Measurements from ENCODE around the gene BRAP. TPM values are rescaled to one million over a fixed set of nuclear protein-coding genes. Genes with fewer than 3 reads are reported as not detected.
A peak's percentile ranks its signal among the peaks of the same experiment; 100 is the strongest.

The BRAP gene
- total and polyA plus RNA-seq, 2 donors (not counting 1 experiment from before 2014, with no cell fraction given), result 19.0 to 21.4 TPM

- Histone ChIP-seq H3K4me3 (replicated peaks in 1 of 4; ENCODE audit: control extremely low read depth in 1 of 4, insufficient read depth in 1 of 4, low read depth in 3 of 4, low read length in 4 of 4) (peak within 1 kb of the TSS; percentile 82 to 98 (median 94)), H3K79me2 (ENCODE audit: control insufficient read depth, insufficient read depth, low read length) (peaks cover 50% of the 10 kb centered on the region), H3K4me2 (ENCODE audit: extremely low read depth, insufficient read depth, low read length) (peak within 1 kb of the TSS; percentile 96), H3K9me3 (ENCODE audit: control insufficient read depth, insufficient read depth, low read depth, low read length) (no peaks in the 10 kb centered on the region), H3K27ac (ENCODE audit: insufficient read depth, low read length) (peak within 1 kb of the TSS; percentile 96), H3K36me3 (ENCODE audit: control insufficient read depth, insufficient read depth, low read length) (no peaks in the 10 kb centered on the region), H3K4me1 (ENCODE audit: control insufficient read depth, extremely low read depth, insufficient read depth, low read length) (peaks cover 3% of the 10 kb centered on the region), H3K9ac (ENCODE audit: insufficient read depth, low read length) (peak within 1 kb of the TSS; percentile 98), H4K20me1 (ENCODE audit: control insufficient read depth, extremely low read depth, insufficient read depth, low read length) (peaks cover 6% of the 10 kb centered on the region), H2AFZ (ENCODE audit: low read length) (peak within 1 kb of the TSS; percentile 71), H3K27me3 (ENCODE audit: control insufficient read depth, insufficient read depth, low read length) (no peaks in the 10 kb centered on the region)
- peak in 1 of 2 donors; percentile 68 for DNase-seq (ENCODE audit: low read depth in 2 of 2)
- no peak for TF ChIP-seq CTCF (conservative IDR thresholded peaks at IDR 0.05 in 1 of 2, IDR thresholded peaks at IDR 0.05 in 1 of 2; ENCODE audit: low read depth in 1 of 2, low read length in 2 of 2)
- TF ChIP-seq EZH2 (IDR thresholded peaks at IDR 0.05; ENCODE audit: low read length, missing control alignments), result no peak
Measured at GRCh38 chr12:111598637-111599452, 86.9 kb downstream of the BRAP start, which contains the start of gene ATXN2. Gene ATXN2 (minus strand): TSS chr12:111599315. CDS start chr12:111599034, 281 bp downstream.

DNA sequence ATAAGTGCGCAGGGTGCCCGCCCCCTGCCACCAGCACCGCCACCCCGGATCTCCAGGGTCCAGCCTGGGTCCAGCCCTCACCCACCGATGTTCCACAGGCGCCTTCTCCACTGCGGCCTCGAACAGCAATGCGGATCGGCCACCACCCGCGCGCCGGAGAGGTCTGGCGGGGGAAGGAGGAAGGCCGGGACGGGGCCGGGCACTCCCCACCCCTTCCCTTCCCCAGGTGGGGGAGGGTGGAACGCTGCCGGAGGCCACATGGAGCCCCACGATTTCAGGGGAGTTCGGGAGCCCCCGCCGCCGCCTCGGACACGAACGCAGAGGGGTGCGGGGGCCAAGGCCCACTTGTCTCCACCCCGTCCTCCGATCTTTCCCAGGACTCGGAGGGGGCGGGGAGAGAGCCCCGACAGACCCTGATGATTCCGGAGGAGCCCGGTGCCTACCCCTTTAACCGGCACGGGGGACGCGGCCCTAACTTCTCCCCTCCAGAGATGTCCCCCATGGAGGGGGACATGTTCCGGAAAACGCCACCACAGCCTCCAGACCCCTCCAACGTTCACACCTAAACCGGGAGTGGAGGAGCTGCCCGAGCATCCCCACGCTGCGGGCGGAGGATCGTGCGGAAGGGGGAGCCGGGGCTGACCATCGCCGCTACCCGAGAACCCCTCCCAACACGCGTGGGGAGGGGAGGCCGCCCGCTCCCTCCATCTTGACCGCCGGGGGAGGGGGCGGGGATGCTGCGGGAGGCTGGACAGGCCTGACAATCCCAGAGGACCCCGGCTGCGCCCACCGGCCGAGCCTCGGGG lies 87.7 kb downstream of the BRAP start:
- H3K4me1 ChIP-seq (ENCODE audit: control insufficient read depth, extremely low read depth, insufficient read depth, low read length), result peaks cover 3% of the 10 kb centered on the region
- H3K79me2 ChIP-seq (ENCODE audit: control insufficient read depth, insufficient read depth, low read length), result peaks cover 58% of the 10 kb centered on the region
- peak overlapping the region; percentile 96 for H3K27ac ChIP-seq (ENCODE audit: insufficient read depth, low read length)
- H2AFZ ChIP-seq (ENCODE audit: low read length), result no peak overlapping the region
- H3K4me3 ChIP-seq (replicated peaks in 1 of 4; ENCODE audit: control extremely low read depth in 1 of 4, insufficient read depth in 1 of 4, low read depth in 3 of 4, low read length in 4 of 4), result peak overlapping the region; percentile 82 to 98 (median 94)
- no peaks in the 10 kb centered on the region for H3K9me3 ChIP-seq (ENCODE audit: control insufficient read depth, insufficient read depth, low read depth, low read length)
- DNase-seq (ENCODE audit: low read depth in 2 of 2), result peak; percentile 27 to 28
- peak overlapping the region; percentile 98 for H3K9ac ChIP-seq (ENCODE audit: insufficient read depth, low read length)
- peak overlapping the region; percentile 96 for H3K4me2 ChIP-seq (ENCODE audit: extremely low read depth, insufficient read depth, low read length)
- H4K20me1 ChIP-seq (ENCODE audit: control insufficient read depth, extremely low read depth, insufficient read depth, low read length), result peaks cover 6% of the 10 kb centered on the region
- no peaks in the 10 kb centered on the region for H3K27me3 ChIP-seq (ENCODE audit: control insufficient read depth, insufficient read depth, low read length)
- TF ChIP-seq EZH2 (IDR thresholded peaks at IDR 0.05; ENCODE audit: low read length, missing control alignments), result no peak
- no peak for TF ChIP-seq CTCF (conservative IDR thresholded peaks at IDR 0.05 in 1 of 2, IDR thresholded peaks at IDR 0.05 in 1 of 2; ENCODE audit: low read depth in 1 of 2, low read length in 2 of 2)
- H3K36me3 ChIP-seq (ENCODE audit: control insufficient read depth, insufficient read depth, low read length), result no peaks in the 10 kb centered on the region

Measured in fibroblast of lung (primary cell).